Activated CD4-positive, alpha-beta T cell treated with anti-CD3 and anti-CD28 coated beads, Interleukin-2, Interleukin-6, amounts not matched to agents 100 ng/mL and 50 ng/mL, durations not matched to agents 16 hours and 8 hours (primary cell): ENCODE results near the gene CRTAC1.
A peak's percentile ranks its signal among the peaks of the same experiment; 100 is the strongest.

Source experiments
- DNase-seq: peaks from one replicate; pipeline ENCODE4 v3.0.0-alpha.2; 2020

Gene CRTAC1

GRCh38 chr10:97920865-97921264, 109.6 kb downstream of the CRTAC1 start:
- no peak for DNase-seq

GRCh38 chr10:97919012-97919411, 111.4 kb downstream of the CRTAC1 start:
- no peak for DNase-seq

DNA sequence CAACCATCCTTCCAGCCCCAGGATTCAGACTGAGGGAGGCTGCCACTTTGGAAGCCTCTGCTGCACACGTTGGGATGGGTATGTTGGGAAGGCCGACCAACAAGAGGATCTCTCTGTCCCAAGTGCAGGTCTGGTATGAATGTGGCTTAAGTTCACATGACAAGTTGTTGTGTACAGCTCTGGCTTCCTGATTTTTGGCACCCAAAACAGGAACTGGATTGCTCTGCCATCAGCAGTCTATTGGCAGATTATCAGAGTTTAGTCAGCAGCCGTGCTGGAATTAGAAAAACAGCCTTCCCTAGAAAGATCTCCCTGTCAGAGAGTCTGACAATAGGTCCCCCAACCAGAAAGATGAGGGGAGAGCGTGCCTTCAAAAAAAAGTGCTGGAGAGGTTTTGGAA, 113.8 kb downstream of the CRTAC1 start:
- DNase-seq, result no peak

DNA sequence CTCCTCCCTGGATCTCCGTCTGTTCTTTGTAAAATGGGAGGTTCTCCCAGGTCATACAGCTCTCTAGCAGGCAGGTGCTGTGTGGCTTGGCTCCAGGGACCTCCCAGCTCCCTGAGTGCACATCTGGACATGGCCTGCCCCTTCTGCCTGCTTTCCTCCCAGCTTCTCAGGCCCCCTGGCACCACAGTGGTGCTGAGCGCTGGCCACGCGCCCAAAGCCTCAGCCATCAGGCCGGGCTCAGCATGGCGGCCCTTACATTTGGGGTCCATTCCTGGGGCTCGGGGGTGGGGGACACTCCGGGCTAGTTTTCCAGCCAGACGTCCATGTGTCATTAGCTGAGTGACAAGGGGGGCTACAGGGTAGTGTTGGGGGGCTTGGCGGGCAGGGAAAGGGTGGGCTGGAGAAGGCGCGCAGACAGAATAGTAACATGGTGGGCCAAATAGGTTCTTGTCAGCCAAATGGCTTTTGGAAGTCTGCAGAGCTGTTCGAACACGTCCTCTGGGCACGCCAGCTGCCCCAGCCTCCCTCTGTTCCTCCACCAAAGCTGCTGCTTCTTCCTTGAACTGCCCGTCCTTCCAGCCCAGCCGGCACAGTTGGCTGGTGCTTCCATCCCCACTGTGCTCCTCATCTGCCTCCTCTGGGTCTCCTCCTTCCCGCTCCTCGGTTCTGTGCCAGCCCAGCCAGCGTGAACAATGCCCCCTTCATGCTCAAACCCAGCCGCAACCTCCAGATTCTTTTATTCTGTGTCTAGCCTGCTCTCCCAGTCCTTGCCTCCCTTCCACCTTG, 114.9 kb downstream of the CRTAC1 start:
- no peak for DNase-seq

- DNase-seq, result peak; percentile 84
These were observed 115.6 kb downstream of the CRTAC1 start for GRCh38 chr10:97914837-97915211.

GRCh38 chr10:97914171-97914836, 116.1 kb downstream of the CRTAC1 start:
- no peak for DNase-seq

DNA sequence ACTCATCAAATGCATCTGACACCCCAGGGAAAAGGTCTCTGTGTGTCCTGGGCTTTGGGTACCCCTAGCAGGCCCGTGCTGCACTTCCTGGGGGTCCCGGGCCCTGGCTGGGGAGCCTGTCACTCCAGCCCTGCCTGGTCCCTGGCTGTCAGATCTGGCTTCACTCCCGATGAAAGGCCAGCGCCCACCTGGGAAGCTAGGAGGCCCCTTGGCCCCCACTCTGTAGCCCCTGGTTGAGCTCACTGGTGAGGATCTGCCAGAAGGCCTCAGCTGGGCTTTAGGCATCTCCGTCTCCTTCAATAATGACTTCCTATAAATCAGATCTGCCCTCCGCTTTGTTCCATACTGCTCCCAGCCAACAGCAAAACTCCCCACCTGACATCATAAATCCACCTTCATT, 116.8 kb downstream of the CRTAC1 start:
- DNase-seq, result no peak

DNA sequence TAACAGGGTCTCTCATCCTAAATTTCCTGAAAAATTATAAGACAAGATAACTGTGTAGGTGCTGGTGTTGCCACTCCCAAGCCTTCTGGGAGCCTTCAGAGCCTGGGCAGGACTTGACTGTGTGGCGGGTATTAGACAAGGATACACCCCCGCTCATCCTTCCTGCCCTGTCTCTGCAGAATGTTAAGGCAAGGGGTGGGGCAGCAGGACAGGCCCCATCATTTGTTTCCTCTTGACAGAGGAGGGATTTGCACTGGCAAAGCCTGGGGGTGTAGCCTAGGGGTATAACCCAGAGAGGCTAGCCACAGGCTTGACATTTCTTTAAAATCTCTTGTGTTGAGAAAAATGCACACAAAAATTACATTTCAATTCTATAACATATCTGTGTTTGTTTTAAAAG, 117.2 kb downstream of the CRTAC1 start:
- no peak for DNase-seq

- no peak for DNase-seq
These were observed 119.2 kb downstream of the CRTAC1 start for GRCh38 chr10:97911217-97911616.

- no peak for DNase-seq
These were observed 119.8 kb downstream of the CRTAC1 start for GRCh38 chr10:97910661-97911060.

GRCh38 chr10:97907830-97908229, 122.6 kb downstream of the CRTAC1 start:
- no peak for DNase-seq

DNA sequence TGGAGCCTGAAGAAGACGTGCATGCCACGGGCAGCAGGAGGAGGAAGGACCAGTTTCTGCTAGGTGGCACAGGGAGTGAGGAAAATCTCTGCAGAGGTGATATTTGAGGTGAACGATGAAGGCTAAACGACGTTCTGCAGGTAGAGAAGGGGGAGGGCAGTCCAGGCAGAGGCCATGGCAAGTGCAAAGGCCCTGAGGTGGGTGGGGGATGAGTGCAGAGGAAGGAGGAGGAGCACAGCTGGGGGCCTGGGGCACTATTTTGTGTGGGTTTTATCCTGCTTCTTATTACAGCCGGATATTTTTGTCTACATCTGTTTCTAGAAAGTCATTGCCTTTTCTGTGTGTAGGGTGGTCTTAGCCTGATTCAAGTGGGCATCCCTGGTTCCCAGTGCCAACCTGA, 123.2 kb downstream of the CRTAC1 start:
- no peak for DNase-seq

- no peak for DNase-seq
These were observed 125.1 kb downstream of the CRTAC1 start for GRCh38 chr10:97905276-97905675.

DNA sequence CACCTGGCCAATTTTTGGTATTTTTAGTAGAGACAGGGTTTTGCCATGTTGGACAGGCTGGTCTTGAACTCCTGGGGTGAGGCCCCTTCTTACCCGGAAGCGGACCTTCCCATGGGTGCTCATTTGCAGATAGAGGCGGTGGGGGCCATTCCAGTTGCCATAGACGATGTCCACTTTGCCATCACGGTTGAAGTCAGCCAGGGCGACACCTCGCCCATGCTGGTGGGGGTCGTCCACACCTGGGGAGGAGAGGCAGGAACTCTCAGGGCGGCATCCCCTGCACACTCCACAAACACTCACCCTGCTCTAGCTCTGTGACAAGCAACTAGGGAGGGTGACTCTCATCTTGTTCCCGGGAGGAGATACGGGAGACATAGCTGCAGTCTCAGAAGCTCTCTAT, 125.8 kb downstream of the CRTAC1 start:
- no peak for DNase-seq

DNA sequence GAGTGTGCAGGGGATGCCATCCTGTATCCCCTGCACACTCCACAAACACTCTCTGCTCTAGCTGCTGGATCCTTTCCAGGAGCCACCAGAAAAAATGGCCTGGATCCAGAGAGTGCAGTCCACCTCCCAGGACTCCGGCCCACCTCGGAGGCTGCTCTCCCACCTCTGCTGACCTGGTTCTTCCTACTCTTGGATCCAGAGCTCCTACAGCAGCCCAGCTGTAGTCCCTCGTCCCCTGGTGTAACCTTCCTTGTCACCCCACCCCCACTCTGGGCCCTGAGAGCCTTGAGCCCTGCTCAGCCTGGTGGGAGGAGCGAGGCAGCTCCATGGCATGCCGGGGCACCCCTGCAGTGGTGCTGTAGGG, 126.4 kb downstream of the CRTAC1 start:
- no peak for DNase-seq

- no peak for DNase-seq
These were observed 127.0 kb downstream of the CRTAC1 start for GRCh38 chr10:97903128-97904017.

GRCh38 chr10:97901381-97901780, 129.0 kb downstream of the CRTAC1 start:
- DNase-seq, result no peak

DNA sequence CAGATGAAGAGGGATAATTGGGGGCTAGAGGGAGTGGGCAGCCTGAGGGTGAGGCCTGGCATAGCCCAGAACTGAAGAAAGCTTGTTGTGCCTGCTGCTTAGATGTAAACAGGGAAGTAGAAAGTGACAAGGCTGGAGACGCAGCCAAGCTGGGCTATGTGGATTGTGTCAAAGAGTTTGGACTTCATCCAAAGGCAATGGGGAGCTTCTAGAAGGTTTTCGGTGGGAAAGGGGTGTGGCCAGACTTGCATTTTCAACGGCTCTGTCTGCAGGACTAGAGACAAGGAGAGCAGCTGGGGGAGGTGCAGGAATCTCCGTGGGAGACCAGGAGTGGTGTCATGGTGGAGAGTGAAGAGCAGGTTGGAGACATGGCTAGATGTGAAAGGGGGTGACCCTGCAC, 132.0 kb downstream of the CRTAC1 start:
- no peak for DNase-seq

GRCh38 chr10:97896756-97897358, 133.6 kb downstream of the CRTAC1 start:
- DNase-seq, result no peak

GRCh38 chr10:97895915-97896314, 134.5 kb downstream of the CRTAC1 start:
- no peak for DNase-seq

- DNase-seq, result no peak
These were observed 135.3 kb downstream of the CRTAC1 start for GRCh38 chr10:97895084-97895483.

- DNase-seq, result no peak
These were observed 136.3 kb downstream of the CRTAC1 start for GRCh38 chr10:97894092-97894491.

- no peak for DNase-seq
These were observed 137.5 kb downstream of the CRTAC1 start for GRCh38 chr10:97892939-97893338.
